ENCODE data around the gene MYO15A.
"Not testable (repeated sequence)": the region's sequence is repeated elsewhere in the genome, so short reads cannot be mapped to it uniquely, and the experiment has no call there.

Gene MYO15A

GRCh38 chr17:18185832-18186626, 77.5 kb downstream of the MYO15A start:
- no peak for DNase-seq

- DNase-seq, result no peak
Measured at GRCh38 chr17:18186627-18186982, 78.0 kb downstream of the MYO15A start.

- no peak for DNase-seq
Measured at GRCh38 chr17:18187226-18187625, 78.7 kb downstream of the MYO15A start.

- DNase-seq, result no peak
Measured at GRCh38 chr17:18187821-18188761, 79.5 kb downstream of the MYO15A start.

- DNase-seq, result no peak
Measured at GRCh38 chr17:18190628-18191235, 82.2 kb downstream of the MYO15A start.

GRCh38 chr17:18191236-18191667, 82.7 kb downstream of the MYO15A start:
- DNase-seq, result no peak

- peak; percentile 9 for DNase-seq
Measured at GRCh38 chr17:18191967-18192366, 83.4 kb downstream of the MYO15A start.

GRCh38 chr17:18194394-18194793, 85.8 kb downstream of the MYO15A start:
- no peak for DNase-seq

- DNase-seq, result no peak
Measured at GRCh38 chr17:18194804-18195203, 86.2 kb downstream of the MYO15A start.

GRCh38 chr17:18195246-18195645, 86.7 kb downstream of the MYO15A start:
- DNase-seq, result no peak

GRCh38 chr17:18197535-18198194, 89.1 kb downstream of the MYO15A start:
- DNase-seq, result no peak

- DNase-seq, result no peak
Measured at GRCh38 chr17:18198530-18198929, 90.0 kb downstream of the MYO15A start.

GRCh38 chr17:18201108-18201507, 92.6 kb downstream of the MYO15A start:
- DNase-seq, result no peak

GRCh38 chr17:18203308-18203707, 94.8 kb downstream of the MYO15A start:
- no peak for DNase-seq

GRCh38 chr17:18205861-18206260, 97.3 kb downstream of the MYO15A start:
- no peak for DNase-seq

- DNase-seq, result no peak
Measured at GRCh38 chr17:18206962-18207361, 98.4 kb downstream of the MYO15A start.

- no peak for DNase-seq
Measured at GRCh38 chr17:18208092-18208491, 99.5 kb downstream of the MYO15A start.

- DNase-seq, result no peak
Measured at GRCh38 chr17:18213666-18214270, 105.2 kb downstream of the MYO15A start.

- not testable (repeated sequence) for DNase-seq
Measured at GRCh38 chr17:18216906-18217305, 108.3 kb downstream of the MYO15A start.

- peak; percentile 69 for DNase-seq
Measured at GRCh38 chr17:18217412-18218015, 109.0 kb downstream of the MYO15A start.

- DNase-seq, result no peak
Measured at GRCh38 chr17:18218756-18219415, 110.3 kb downstream of the MYO15A start.

- no peak for DNase-seq
Measured at GRCh38 chr17:18224053-18224386, 115.5 kb downstream of the MYO15A start.
